ENCODE results near the gene ASPDH. TPM values are rescaled to one million over a fixed set of nuclear protein-coding genes. Genes with fewer than 3 reads are reported as not detected.
A peak's percentile ranks its signal among the peaks of the same experiment; 100 is the strongest.

Gene ASPDH
- total RNA-seq, 1 donor from 2014 or later = not detected

DNA sequence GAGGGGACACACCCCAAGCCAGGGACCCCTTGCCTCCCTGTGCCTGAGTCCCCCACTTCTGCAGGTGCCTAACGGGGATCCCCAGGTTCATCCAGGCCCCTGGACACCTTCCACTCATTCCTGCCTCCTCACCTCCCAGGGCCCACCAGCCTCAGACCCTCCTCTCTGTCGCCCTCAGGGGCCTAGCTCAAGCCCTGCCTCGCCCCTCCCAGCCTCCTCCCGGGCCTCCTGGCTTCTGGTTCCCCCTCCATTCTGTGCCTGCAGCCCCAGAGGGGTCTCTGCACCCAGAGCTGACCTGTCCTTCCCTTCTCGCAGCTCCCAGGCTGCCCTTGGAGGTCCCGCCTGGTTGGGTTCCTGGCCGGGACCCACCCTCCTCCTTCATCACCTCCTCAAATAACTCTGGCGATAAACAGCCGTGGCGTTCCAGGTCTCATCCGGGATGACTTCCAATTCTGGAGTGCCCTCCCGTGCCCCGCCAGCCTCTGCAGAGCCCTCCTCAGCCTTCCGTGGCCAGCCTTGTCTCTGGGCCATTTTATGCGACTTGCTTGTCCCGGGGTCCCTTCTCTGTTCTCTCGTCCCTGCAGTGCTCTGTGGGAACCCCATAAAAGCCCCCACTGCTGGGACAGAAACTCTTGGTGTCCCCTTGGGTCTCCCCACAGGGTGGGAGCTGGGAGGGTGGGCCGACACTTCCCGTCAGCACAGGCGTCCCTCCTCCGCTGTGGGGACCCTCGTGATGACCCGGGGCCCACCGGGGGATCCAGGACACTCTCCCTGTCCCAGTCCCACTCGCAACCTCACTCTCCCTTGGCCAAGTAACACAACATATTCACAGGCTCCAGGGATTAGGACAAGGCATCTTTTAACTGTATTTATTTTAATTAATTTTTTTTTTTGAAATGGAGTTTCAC is 11.9 kb downstream of the ASPDH start:
- peaks cover 8% of the 10 kb centered on the region for H3K9me3 Mint-ChIP-seq (ENCODE audit: unreplicated experiment)
- DNase-seq (ENCODE audit: low spot score) = no peak
- H3K36me3 Mint-ChIP-seq (ENCODE audit: low read depth, unreplicated experiment) = peaks cover 9% of the 10 kb centered on the region
- TF ChIP-seq, protein P1, sequence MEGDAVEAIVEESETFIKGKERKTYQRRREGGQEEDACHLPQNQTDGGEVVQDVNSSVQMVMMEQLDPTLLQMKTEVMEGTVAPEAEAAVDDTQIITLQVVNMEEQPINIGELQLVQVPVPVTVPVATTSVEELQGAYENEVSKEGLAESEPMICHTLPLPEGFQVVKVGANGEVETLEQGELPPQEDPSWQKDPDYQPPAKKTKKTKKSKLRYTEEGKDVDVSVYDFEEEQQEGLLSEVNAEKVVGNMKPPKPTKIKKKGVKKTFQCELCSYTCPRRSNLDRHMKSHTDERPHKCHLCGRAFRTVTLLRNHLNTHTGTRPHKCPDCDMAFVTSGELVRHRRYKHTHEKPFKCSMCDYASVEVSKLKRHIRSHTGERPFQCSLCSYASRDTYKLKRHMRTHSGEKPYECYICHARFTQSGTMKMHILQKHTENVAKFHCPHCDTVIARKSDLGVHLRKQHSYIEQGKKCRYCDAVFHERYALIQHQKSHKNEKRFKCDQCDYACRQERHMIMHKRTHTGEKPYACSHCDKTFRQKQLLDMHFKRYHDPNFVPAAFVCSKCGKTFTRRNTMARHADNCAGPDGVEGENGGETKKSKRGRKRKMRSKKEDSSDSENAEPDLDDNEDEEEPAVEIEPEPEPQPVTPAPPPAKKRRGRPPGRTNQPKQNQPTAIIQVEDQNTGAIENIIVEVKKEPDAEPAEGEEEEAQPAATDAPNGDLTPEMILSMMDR (IDR thresholded peaks at IDR 0.05; ENCODE audit: unreplicated experiment) = no peak
- no peaks in the 10 kb centered on the region for H3K4me1 Mint-ChIP-seq (ENCODE audit: unreplicated experiment)
- no peak overlapping the region for H3K27ac Mint-ChIP-seq (ENCODE audit: unreplicated experiment)
- peak overlapping the region; percentile 44 for H3K4me3 Mint-ChIP-seq (ENCODE audit: unreplicated experiment)
- H3K27me3 Mint-ChIP-seq (ENCODE audit: unreplicated experiment) = peaks cover 5% of the 10 kb centered on the region

DNA sequence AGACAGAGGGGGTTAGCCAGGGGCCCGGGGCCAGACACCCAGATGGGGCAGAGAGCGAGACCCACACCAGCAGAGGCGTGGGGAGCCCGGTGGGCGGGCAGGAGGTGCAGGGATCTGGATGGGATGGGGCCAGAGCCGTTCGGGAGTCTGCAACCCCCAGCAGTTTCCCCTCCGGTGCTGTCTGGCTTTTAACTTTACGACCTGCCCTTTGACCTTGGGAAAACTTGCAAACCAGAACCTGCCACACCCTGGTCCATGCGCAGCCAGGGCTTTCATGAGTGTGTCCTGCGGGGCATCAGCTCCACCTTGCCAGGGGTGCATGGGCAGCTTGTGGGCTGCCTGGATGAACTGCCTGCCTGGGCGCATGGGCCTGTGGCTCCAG is 12.5 kb downstream of the ASPDH start:
- H3K27ac Mint-ChIP-seq (ENCODE audit: unreplicated experiment) = no peak overlapping the region
- peaks cover 8% of the 10 kb centered on the region for H3K9me3 Mint-ChIP-seq (ENCODE audit: unreplicated experiment)
- H3K36me3 Mint-ChIP-seq (ENCODE audit: low read depth, unreplicated experiment) = peaks cover 8% of the 10 kb centered on the region
- TF ChIP-seq, protein P1 (IDR thresholded peaks at IDR 0.05; ENCODE audit: unreplicated experiment) = no peak
- no peak for DNase-seq (ENCODE audit: low spot score)
- no peaks in the 10 kb centered on the region for H3K4me1 Mint-ChIP-seq (ENCODE audit: unreplicated experiment)
- H3K4me3 Mint-ChIP-seq (ENCODE audit: unreplicated experiment) = no peak overlapping the region
- H3K27me3 Mint-ChIP-seq (ENCODE audit: unreplicated experiment) = peaks cover 6% of the 10 kb centered on the region

DNA sequence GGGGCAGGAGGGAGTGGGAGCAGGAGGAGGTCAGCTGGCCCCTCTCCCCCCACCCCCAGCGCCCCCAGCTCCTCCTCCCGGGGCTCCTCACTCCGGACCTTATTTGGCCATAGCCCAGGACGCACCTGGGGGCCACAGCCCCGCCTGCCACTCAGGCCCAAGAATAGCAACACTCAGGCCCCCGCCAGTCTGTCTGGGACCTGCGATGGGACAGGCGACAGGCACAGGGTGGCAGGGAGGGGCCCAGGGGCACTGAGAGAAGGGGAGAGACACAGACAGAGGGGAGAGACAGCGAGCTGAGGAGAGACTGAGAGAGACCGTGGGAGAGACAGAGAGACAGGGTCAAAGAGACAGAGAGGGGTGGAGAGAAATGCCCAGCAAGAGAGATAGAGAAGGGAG is 13.0 kb downstream of the ASPDH start:
- Mint-ChIP-seq H3K27ac (ENCODE audit: unreplicated experiment) (no peak overlapping the region), H3K4me1 (ENCODE audit: unreplicated experiment) (no peaks in the 10 kb centered on the region), H3K36me3 (ENCODE audit: low read depth, unreplicated experiment) (peaks cover 11% of the 10 kb centered on the region), H3K27me3 (ENCODE audit: unreplicated experiment) (peaks cover 6% of the 10 kb centered on the region), H3K4me3 (ENCODE audit: unreplicated experiment) (no peak overlapping the region), H3K9me3 (ENCODE audit: unreplicated experiment) (peaks cover 8% of the 10 kb centered on the region)
- no peak for DNase-seq (ENCODE audit: low spot score)
- TF ChIP-seq, protein P1 (IDR thresholded peaks at IDR 0.05; ENCODE audit: unreplicated experiment) = no peak

DNA sequence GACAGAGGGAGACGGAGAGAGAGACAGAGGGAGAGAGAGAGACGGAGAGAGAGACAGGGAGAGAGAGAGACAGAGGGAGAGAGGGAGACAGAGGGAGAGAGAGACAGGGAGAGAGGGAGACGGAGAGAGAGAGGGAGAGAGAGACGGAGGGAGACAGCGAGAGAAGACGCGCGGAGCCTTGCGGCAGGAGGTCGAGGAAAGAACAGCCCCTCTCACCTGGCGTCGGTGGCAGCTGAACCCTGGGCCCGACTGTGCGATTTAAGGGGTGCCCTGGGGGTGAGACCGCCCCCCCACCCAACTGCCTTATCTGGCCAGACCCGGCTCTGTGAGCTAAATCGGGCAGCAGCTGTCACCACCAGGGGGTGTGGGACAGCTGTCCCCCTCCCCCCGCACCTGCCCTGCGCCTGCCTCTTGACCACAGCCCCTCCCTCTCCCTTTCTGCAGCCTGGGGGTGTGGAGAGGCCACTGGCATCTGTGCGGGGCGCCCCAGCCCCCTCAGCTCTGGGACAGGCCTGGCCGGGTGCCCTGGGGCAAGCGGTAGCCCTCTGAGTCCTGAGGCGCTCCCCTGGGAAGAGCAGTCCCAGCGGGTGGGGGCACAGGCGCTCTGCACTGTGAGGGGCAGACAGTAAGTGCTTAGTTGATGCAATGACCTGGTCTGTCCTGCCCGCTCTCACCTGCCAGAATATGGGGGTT is 13.5 kb downstream of the ASPDH start:
- no peak for DNase-seq (ENCODE audit: low spot score)
- Mint-ChIP-seq H3K27me3 (ENCODE audit: unreplicated experiment) (peaks cover 11% of the 10 kb centered on the region), H3K36me3 (ENCODE audit: low read depth, unreplicated experiment) (peaks cover 8% of the 10 kb centered on the region), H3K4me1 (ENCODE audit: unreplicated experiment) (no peaks in the 10 kb centered on the region), H3K27ac (ENCODE audit: unreplicated experiment) (no peak overlapping the region), H3K4me3 (ENCODE audit: unreplicated experiment) (no peak overlapping the region), H3K9me3 (ENCODE audit: unreplicated experiment) (peaks cover 10% of the 10 kb centered on the region)
- TF ChIP-seq, protein P1 (IDR thresholded peaks at IDR 0.05; ENCODE audit: unreplicated experiment) = no peak
